K562 (cell line): Measurements from ENCODE around the gene TTC28. TPM values are rescaled to one million over a fixed set of nuclear protein-coding genes. Genes with fewer than 3 reads are reported as not detected.

ENCODE experiments used
- ATAC-seq: fragments of 200-7000 bp; cut with Tn5 transposase; 3 replicates; pipeline ENCODE4 v1.9.1; 2020; ENCODE audit warnings: moderate library complexity
- BruUV-seq: library from RNA; stranded (reverse); fragments of 400-500 nt; replicated peaks from 2 replicates; lab custom pipeline; 2021; lab: Mats Ljungman, UMichigan
- CTCF ChIA-PET: fragments of 300-600 bp; formaldehyde crosslinking; extraction: SDS; loops from one replicate; lab custom pipeline; 2021; ENCODE audit warnings: low intra/inter-chr PET ratio; lab: Yijun Ruan, JAX
- POLR2A ChIA-PET: fragments of 300-600, 350-650 bp; sonication (Branson Sonifier 250); formaldehyde crosslinking; extraction: SDS; loops from one replicate; lab custom pipeline; 2021; ENCODE audit warnings: antibody characterized with exemption, inconsistent platforms; lab: Yijun Ruan, JAX
- DNase-seq, 4 experiments: peaks; one replicate each; pipeline versions ENCODE4 v3.0.0 to v3.0.0-alpha.2; 2011 to 2018; ENCODE audit warnings: low spot score in 3 of 4, mixed read lengths in 3 of 4; ENCODE audit errors: extremely low read depth in 1 of 4
- FAIRE-seq: peaks from 2 replicates; lab custom pipeline; 2011; peaks lifted over from hg19 to GRCh38; lab: Jason Lieb, UNC
- H2AFZ ChIP-seq: 2 replicates; pipeline ENCODE4 v1.6.0; 2011; ENCODE audit warnings: low read depth, low read length, control low read depth, inconsistent platforms
- H3K27ac ChIP-seq: fragments of 200-600 bp; 3 replicates; pipeline ENCODE4 v1.8.0; 2011; ENCODE audit warnings: low read depth, mild to moderate bottlenecking, control low read depth, inconsistent platforms, low read length, moderate library complexity, mixed read lengths; ENCODE audit errors: extremely low read depth
- H3K27me3 ChIP-seq, 2 experiments: fragments of 300-600 bp in 1 of 2; 2 replicates in 1 of 2; 3 replicates in 1 of 2; pipeline versions ENCODE4 v1.6.0 to v1.8.0; 2011; ENCODE audit warnings: inconsistent platforms in 2 of 2, low read length in 2 of 2, mild to moderate bottlenecking in 1 of 2, mixed read lengths in 1 of 2, moderate library complexity in 1 of 2; ENCODE audit not compliant: control insufficient read depth in 2 of 2, insufficient read depth in 2 of 2
- H3K36me3 ChIP-seq: fragments of 300-600 bp; 3 replicates; pipeline ENCODE4 v1.8.0; 2011; ENCODE audit warnings: mild to moderate bottlenecking, low read length, inconsistent platforms; ENCODE audit not compliant: control insufficient read depth, insufficient read depth
- H3K4me1 ChIP-seq, 2 experiments: fragments of 200-600 bp in 1 of 2; replicated peaks in 1 of 2; 2 replicates in 1 of 2; 3 replicates in 1 of 2; pipeline versions ENCODE4 v1.5.1 to v1.8.0; 2011; ENCODE audit warnings: inconsistent platforms in 2 of 2, low read length in 2 of 2, mild to moderate bottlenecking in 1 of 2, mixed read lengths in 1 of 2, moderate library complexity in 1 of 2; ENCODE audit not compliant: control insufficient read depth in 2 of 2, insufficient read depth in 2 of 2
- H3K4me2 ChIP-seq: 2 replicates; pipeline ENCODE4 v1.6.1; 2011; ENCODE audit warnings: low read length, control low read depth, inconsistent platforms, mixed read lengths; ENCODE audit not compliant: insufficient read depth
- H3K4me3 ChIP-seq: fragments of 200-600 bp; sonication (generic), shearing (Covaris generic); 2 replicates; pipeline ENCODE4 v1.5.1; 2016; ENCODE audit warnings: control low read depth, inconsistent platforms
- H3K79me2 ChIP-seq: fragments of 200-600 bp; 3 replicates; pipeline ENCODE4 v1.8.0; 2011; ENCODE audit warnings: low read length, inconsistent platforms; ENCODE audit not compliant: control insufficient read depth, insufficient read depth
- H3K9ac ChIP-seq, 2 experiments: 2 replicates each; pipeline versions ENCODE4 v1.6.0 to v1.6.1; 2011; ENCODE audit warnings: low read depth in 2 of 2, low read length in 2 of 2, control low read depth in 1 of 2, inconsistent platforms in 1 of 2, mild to moderate bottlenecking in 1 of 2, mixed read lengths in 1 of 2; ENCODE audit not compliant: insufficient read depth in 1 of 2
- H3K9me1 ChIP-seq: one replicate; pipeline ENCODE4 v1.6.0; 2011; ENCODE audit warnings: inconsistent platforms, mild to moderate bottlenecking, low read length, moderate library complexity; ENCODE audit not compliant: control insufficient read depth, insufficient read depth
- H3K9me3 ChIP-seq: replicated peaks from 2 replicates; pipeline ENCODE4 v1.5.1; 2011; ENCODE audit warnings: low read depth, low read length, inconsistent platforms; ENCODE audit not compliant: control insufficient read depth, insufficient read depth
- H4K20me1 ChIP-seq: replicated peaks from 2 replicates; pipeline ENCODE4 v1.6.1; 2011; ENCODE audit warnings: low read length, inconsistent platforms, mixed read lengths; ENCODE audit not compliant: control insufficient read depth, insufficient read depth
- CEBPG ChIP-seq, 3 experiments: fragments of 200-800 bp in 1 of 3; sonication (Bioruptor generic) in 1 of 3; sonication (generic) in 1 of 3; formaldehyde crosslinking in 1 of 3; IDR thresholded peaks in 2 of 3; conservative IDR thresholded peaks in 1 of 3; 2 replicates each; pipeline versions ENCODE4 v1.6.1 to v1.8.0; 2016 to 2022; ENCODE audit warnings: missing compliant biosample characterization in 2 of 3, missing genetic modification characterization in 2 of 3, mild to moderate bottlenecking in 1 of 3, missing genetic modification reagents in 1 of 3
- CSDE1 ChIP-seq, 2 experiments: fragments of 450-650 bp; IDR thresholded peaks; 2 replicates each; pipeline ENCODE4 v1.6.1; 2016; ENCODE audit warnings: mild to moderate bottlenecking in 1 of 2
- E2F3 ChIP-seq: fragments of 250-450 bp; sonication (Bioruptor Pico); IDR thresholded peaks from 2 replicates; pipeline ENCODE4 v1.4.0; 2020; ENCODE audit warnings: mild to moderate bottlenecking
- HDAC2 ChIP-seq: fragments of 450-650 bp; IDR thresholded peaks from 2 replicates; pipeline ENCODE4 v1.6.1; 2016; ENCODE audit warnings: mild to moderate bottlenecking
- KDM2B ChIP-seq: fragments of 250-450 bp; sonication (Bioruptor Pico); IDR thresholded peaks from 2 replicates; pipeline ENCODE4 v1.8.0; 2021; ENCODE audit warnings: mild to moderate bottlenecking, moderate library complexity
- MCM3 ChIP-seq: fragments of 450-650 bp; IDR thresholded peaks from 2 replicates; pipeline ENCODE4 v1.6.1; 2016
- NFYB ChIP-seq: IDR thresholded peaks from 2 replicates; pipeline ENCODE4 v1.6.1; 2011; ENCODE audit warnings: mild to moderate bottlenecking, moderate library complexity; ENCODE audit not compliant: insufficient read length; ENCODE audit errors: extremely low read depth
- POLR2B ChIP-seq: fragments of 450-650 bp; IDR thresholded peaks from 2 replicates; pipeline ENCODE4 v1.6.1; 2018; ENCODE audit warnings: low read depth; ENCODE audit not compliant: partially characterized antibody
- POU5F1 ChIP-seq: fragments of 150-350 bp; IDR thresholded peaks from 2 replicates; pipeline ENCODE4 v1.6.1; 2014; ENCODE audit warnings: borderline replicate concordance, low read length, low read depth, mild to moderate bottlenecking; ENCODE audit not compliant: partially characterized antibody
- SOX6 ChIP-seq: fragments of 450-650 bp; IDR thresholded peaks from 2 replicates; pipeline ENCODE4 v1.6.1; 2014; ENCODE audit warnings: mild to moderate bottlenecking
- SRSF3 ChIP-seq: fragments of 200-400 bp; formaldehyde crosslinking; IDR thresholded peaks from 2 replicates; pipeline ENCODE4 v1.6.1; 2016; ENCODE audit warnings: mild to moderate bottlenecking, low read length, moderate library complexity; ENCODE audit not compliant: insufficient read depth
- SRSF7 ChIP-seq: fragments of 200-400 bp; formaldehyde crosslinking; optimal IDR thresholded peaks from 2 replicates; pipeline ENCODE3; 2017; ENCODE audit warnings: mild to moderate bottlenecking, low read depth, low read length
- TEAD2 ChIP-seq: fragments of 450-650 bp; IDR thresholded peaks from 2 replicates; pipeline ENCODE4 v1.6.1; 2016; ENCODE audit warnings: missing genetic modification characterization, control low read depth, missing compliant biosample characterization
- XRCC5 ChIP-seq: fragments of 200-400 bp; formaldehyde crosslinking; IDR thresholded peaks from 2 replicates; pipeline ENCODE4 v1.6.1; 2017; ENCODE audit warnings: low read depth, mild to moderate bottlenecking, low read length
- ZC3H8 ChIP-seq: fragments of 450-650 bp; IDR thresholded peaks from 2 replicates; pipeline ENCODE4 v1.6.1; 2017
- ZNF165 ChIP-seq: fragments of 250-450 bp; sonication (Bioruptor Pico); IDR thresholded peaks from 2 replicates; pipeline ENCODE4 v1.4.0; 2020; ENCODE audit warnings: borderline replicate concordance
- ZNF354B ChIP-seq: fragments of 250-450 bp; sonication (Bioruptor Pico); IDR thresholded peaks from 2 replicates; pipeline ENCODE4 v1.4.0; 2020
- WGBS: fragments of 100-300 bp; shearing (Covaris generic); methylation state at CpG from one replicate; pipeline ENCODE4 v1.1.6; 2016; ENCODE audit warnings: low coverage, mixed read lengths; ENCODE audit not compliant: insufficient coverage; ENCODE audit errors: missing lambda C conversion rate; 5-methylcytosine and 5-hydroxymethylcytosine counted together
- in situ Hi-C: fragments of 300-500 bp; cut with MboI; formaldehyde crosslinking; loops from 4 replicates; pipeline ENCODE4 v1.15.0; 2018; ENCODE audit warnings: inconsistent platforms, mixed read lengths
- intact Hi-C: fragments of 100-400 bp; cut with micrococcal nuclease; formaldehyde crosslinking; loops from 2 replicates; pipeline ENCODE4 v1.14.2; 2022
- polyA plus RNA-seq, 8 experiments: library from polyadenylated mRNA; depleted of rRNA in 4 of 8; stranded (reverse) in 5 of 8; unstranded in 3 of 8; fragments of >200 nt; fragmentation: Nextera tagmentation in 2 of 8; fragmentation: Illumina TruSeq in 1 of 8; extraction: Ambion mirVana in 2 of 8; extraction: Trizol in 1 of 8; gene quantifications; 2 replicates each; pipeline versions ENCODE4 v1.2.1 to v1.2.3, GENCODE V29; 2011 to 2014; ENCODE audit warnings: inconsistent platforms in 1 of 8, missing spikeins in 1 of 8
- total RNA-seq, 7 experiments: library from RNA; depleted of rRNA in 6 of 7; stranded (reverse); fragments of >200 nt in 6 of 7; fragmentation: Illumina TruSeq in 2 of 7; extraction: Trizol in 2 of 7; gene quantifications; 2 replicates each; pipeline versions ENCODE4 v1.2.1 to v1.2.3, GENCODE V29; 2011 to 2021; ENCODE audit warnings: low replicate concordance in 1 of 7
- TF ChIP-seq, protein P1 (sequence below), 2 experiments: fragments of 450-650 bp in 1 of 2; sonication (generic) in 1 of 2; formaldehyde crosslinking in 1 of 2; IDR thresholded peaks in 1 of 2; conservative IDR thresholded peaks in 1 of 2; 2 replicates each; pipeline versions ENCODE4 v1.6.1 to v1.8.1; 2016 to 2023; ENCODE audit warnings: mild to moderate bottlenecking in 2 of 2, moderate library complexity in 2 of 2, inconsistent platforms in 1 of 2, missing genetic modification reagents in 1 of 2
- TF ChIP-seq, protein P2 (sequence below), 2 experiments: fragments of 250-450 bp in 1 of 2; fragments of 450-650 bp in 1 of 2; sonication (Bioruptor Pico) in 1 of 2; IDR thresholded peaks; 2 replicates each; pipeline versions ENCODE4 v1.6.1 to v1.8.0; 2016 to 2021; ENCODE audit warnings: mild to moderate bottlenecking in 2 of 2, moderate library complexity in 2 of 2, missing compliant biosample characterization in 1 of 2, missing genetic modification characterization in 1 of 2
- TF ChIP-seq, protein P3 (sequence below): sonication (generic); formaldehyde crosslinking; IDR thresholded peaks from 2 replicates; pipeline ENCODE4 v1.5.0; 2020; ENCODE audit warnings: missing genetic modification reagents

TTC28 gene
- total and polyA plus RNA-seq, 9 of the 15 experiments (the other 6 are each of a cell fraction or from before 2014, with no cell fraction given) = 0.22 to 10.7 (median 3.1) TPM

DNA sequence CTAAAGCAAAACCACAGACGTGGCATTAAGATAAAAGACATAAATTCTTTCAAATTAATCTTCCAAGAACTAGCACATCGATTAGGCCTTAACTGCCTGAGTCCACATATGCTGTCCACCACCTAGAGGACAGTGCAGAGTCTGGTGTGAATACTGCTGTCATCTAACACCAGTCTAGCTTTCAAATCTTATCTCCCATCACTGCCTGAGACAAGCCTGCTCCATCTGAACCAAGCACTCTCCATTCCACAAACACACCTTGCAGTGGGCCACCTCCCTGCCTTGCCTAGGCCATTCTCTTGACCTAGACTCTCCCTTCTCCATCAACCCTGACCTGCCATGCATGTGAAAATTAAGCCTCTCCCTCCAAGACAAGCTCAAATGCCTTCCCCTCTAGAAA lies 631.1 kb downstream of the TTC28 start (continued):
- TF ChIP-seq ZNF354B (CRISPR knock-in tag) (no peak), ZNF165 (CRISPR knock-in tag) (no peak), SRSF7 (no peak)
- TF ChIP-seq, protein P1, sequence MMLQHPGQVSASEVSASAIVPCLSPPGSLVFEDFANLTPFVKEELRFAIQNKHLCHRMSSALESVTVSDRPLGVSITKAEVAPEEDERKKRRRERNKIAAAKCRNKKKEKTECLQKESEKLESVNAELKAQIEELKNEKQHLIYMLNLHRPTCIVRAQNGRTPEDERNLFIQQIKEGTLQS (IDR thresholded peaks at IDR 0.05) = no peak
- TF ChIP-seq, protein P1 (CRISPR knock-in tag; conservative IDR thresholded peaks at IDR 0.05) = no peak
- TF ChIP-seq, protein P2, sequence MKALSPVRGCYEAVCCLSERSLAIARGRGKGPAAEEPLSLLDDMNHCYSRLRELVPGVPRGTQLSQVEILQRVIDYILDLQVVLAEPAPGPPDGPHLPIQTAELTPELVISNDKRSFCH (CRISPR knock-in tag; IDR thresholded peaks at IDR 0.05) = no peak
- TF ChIP-seq, protein P2 (tag; IDR thresholded peaks at IDR 0.05) = no peak

DNA sequence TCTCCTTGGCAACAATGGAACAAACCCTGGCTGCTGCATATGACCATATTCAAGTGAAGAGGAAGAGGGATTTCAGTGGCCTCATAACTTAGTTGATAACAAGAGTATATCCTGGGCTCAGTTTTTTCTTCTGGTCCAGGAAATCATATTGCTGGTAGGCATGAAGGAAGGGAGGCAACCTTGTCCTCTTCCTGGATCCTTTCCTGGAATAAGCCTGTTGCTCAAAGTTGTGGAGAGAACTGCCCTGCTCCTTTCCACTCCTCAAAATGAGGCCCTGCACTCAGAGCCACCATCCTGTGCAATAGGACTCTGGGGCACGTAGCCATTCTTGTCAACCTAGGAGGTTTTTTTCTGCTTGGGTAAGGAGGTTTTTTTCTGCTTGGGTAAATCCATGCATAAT lies 631.9 kb downstream of the TTC28 start:
- WGBS = 100% methylated on average over 1 of the region's 1 CpG
- Histone ChIP-seq H3K36me3 (no peaks in the 10 kb centered on the region), H3K79me2 (no peaks in the 10 kb centered on the region), H3K4me1 (no peaks in the 10 kb centered on the region), H3K9me3 (no peaks in the 10 kb centered on the region), H3K9ac (no peak overlapping the region), H3K4me3 (no peak overlapping the region), H3K27ac (no peak overlapping the region), H4K20me1 (no peaks in the 10 kb centered on the region), H3K27me3 (no peaks in the 10 kb centered on the region), H3K4me2 (no peak overlapping the region), H3K9me1 (no peaks in the 10 kb centered on the region), H2AFZ (no peak overlapping the region)
- TF ChIP-seq E2F3 (CRISPR knock-in tag) (no peak), MCM3 (no peak), SOX6 (no peak), CSDE1 (IDR thresholded peaks at IDR 0.05) (no peak), HDAC2 (no peak), TEAD2 (tag) (no peak), XRCC5 (no peak), ZNF354B (CRISPR knock-in tag) (no peak), POU5F1 (no peak), POLR2B (no peak), KDM2B (no peak), SRSF3 (no peak), NFYB (no peak), CEBPG (CRISPR knock-in tag; IDR thresholded peaks at IDR 0.05) (no peak), CEBPG (tag; conservative IDR thresholded peaks at IDR 0.05 in 1 of 2, IDR thresholded peaks at IDR 0.05 in 1 of 2) (no peak), ZC3H8 (no peak)
- TF ChIP-seq, protein P3, sequence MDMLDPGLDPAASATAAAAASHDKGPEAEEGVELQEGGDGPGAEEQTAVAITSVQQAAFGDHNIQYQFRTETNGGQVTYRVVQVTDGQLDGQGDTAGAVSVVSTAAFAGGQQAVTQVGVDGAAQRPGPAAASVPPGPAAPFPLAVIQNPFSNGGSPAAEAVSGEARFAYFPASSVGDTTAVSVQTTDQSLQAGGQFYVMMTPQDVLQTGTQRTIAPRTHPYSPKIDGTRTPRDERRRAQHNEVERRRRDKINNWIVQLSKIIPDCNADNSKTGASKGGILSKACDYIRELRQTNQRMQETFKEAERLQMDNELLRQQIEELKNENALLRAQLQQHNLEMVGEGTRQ (CRISPR knock-in tag) = no peak
- POLR2A ChIA-PET = no interaction called here
- in situ Hi-C loops (no loop called here), intact Hi-C loops (no loop called here)
- FAIRE-seq = no peak
- no TSS peak for BruUV-seq
- ATAC-seq = no peak
- CTCF ChIA-PET = no interaction called here
- DNase-seq = no peak
